ENCODE results near the gene CNTNAP5. TPM values are rescaled to one million over a fixed set of nuclear protein-coding genes. Genes with fewer than 3 reads are reported as not detected.

Gene CNTNAP5
- total RNA-seq, 2 experiments from 2014 or later = not detected

DNA sequence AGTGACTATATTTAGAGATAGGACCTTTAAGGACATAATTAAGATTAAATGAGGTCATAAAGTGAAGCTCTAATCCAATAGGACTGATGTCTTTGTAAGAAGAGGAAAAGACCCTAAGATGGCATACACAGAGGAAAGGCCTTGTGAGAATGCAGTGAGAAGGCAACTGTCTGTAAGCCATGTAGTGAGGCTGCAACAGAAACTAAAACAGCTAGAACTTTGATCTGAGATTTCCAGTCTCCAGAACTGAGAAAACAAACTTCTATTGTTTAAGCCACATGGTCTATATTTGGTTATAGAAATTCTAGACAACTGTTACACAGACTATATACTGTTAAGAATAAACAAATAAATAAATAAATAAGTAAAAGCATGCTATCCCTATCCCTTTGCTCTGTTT lies 276.8 kb downstream of the CNTNAP5 start:
- TF ChIP-seq, protein P1, sequence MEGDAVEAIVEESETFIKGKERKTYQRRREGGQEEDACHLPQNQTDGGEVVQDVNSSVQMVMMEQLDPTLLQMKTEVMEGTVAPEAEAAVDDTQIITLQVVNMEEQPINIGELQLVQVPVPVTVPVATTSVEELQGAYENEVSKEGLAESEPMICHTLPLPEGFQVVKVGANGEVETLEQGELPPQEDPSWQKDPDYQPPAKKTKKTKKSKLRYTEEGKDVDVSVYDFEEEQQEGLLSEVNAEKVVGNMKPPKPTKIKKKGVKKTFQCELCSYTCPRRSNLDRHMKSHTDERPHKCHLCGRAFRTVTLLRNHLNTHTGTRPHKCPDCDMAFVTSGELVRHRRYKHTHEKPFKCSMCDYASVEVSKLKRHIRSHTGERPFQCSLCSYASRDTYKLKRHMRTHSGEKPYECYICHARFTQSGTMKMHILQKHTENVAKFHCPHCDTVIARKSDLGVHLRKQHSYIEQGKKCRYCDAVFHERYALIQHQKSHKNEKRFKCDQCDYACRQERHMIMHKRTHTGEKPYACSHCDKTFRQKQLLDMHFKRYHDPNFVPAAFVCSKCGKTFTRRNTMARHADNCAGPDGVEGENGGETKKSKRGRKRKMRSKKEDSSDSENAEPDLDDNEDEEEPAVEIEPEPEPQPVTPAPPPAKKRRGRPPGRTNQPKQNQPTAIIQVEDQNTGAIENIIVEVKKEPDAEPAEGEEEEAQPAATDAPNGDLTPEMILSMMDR (IDR thresholded peaks at IDR 0.05) = no peak
- Mint-ChIP-seq H3K27ac (no peak overlapping the region), H3K9me3 (peaks cover 10% of the 10 kb centered on the region), H3K4me3 (no peak overlapping the region), H3K36me3 (ENCODE audit: low read depth) (no peaks in the 10 kb centered on the region), H3K4me1 (ENCODE audit: low read depth) (no peaks in the 10 kb centered on the region), H3K27me3 (no peaks in the 10 kb centered on the region)
- intact Hi-C loops (cut with DNase I, micrococcal nuclease) = no loop called here
- DNase-seq (no peak), ATAC-seq (ENCODE audit: poor library complexity) (no peak)
- H3K4me1 ChIP-seq (ENCODE audit: insufficient read depth, low read length) = no peaks in the 10 kb centered on the region
- peaks cover 0 to 7% of the 10 kb centered on the region in 2 experiments for H3K9me3 ChIP-seq (ENCODE audit: control insufficient read depth in 1 of 2, insufficient read depth in 1 of 2, low read length in 2 of 2)
- H3K36me3 ChIP-seq (ENCODE audit: insufficient read depth, low read length) = no peaks in the 10 kb centered on the region
- CTCF ChIA-PET = no interaction called here
- POLR2A ChIA-PET = no interaction called here
- no peak overlapping the region for H3K4me3 ChIP-seq (ENCODE audit: low read length)
- no peak overlapping the region for H3K27ac ChIP-seq (ENCODE audit: low read depth in 1 of 2, low read length in 2 of 2)
- H3K27me3 ChIP-seq (ENCODE audit: control insufficient read depth in 1 of 2, insufficient read depth in 2 of 2, low read length in 2 of 2) = no peaks in the 10 kb centered on the region

DNA sequence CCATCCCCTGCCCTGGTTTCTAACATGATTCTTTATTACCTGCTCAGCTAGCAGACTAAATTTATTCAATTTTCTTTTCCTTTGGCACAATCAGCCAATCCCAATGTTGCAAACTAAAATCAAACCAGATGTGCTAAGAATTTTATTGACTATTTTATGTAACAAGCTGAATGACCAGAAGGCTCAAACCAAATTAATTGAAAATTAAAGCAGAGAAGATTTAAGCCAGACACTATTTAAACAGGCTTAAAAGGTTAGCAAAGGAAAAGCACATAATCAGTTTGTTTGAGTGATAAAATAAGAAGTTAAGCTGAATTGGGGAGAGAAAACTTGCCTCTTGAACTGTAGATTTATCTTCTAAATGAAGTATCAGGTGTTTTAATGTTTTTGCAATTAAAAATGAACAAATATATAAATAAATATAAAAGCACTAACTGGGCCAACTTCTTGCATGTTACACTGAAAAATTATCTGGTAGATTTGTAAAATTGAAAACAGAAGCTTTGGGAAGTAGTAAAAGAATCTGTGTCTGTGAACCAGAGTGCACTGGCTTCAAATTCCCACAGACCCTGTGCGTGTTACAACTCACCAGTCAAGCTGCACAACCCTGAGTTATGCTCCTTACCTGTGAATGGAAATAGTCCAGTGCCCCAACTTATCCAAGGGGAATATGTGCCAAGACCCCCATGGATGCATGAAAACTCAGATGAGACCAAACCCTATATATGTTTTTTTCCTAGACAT lies 283.4 kb downstream of the CNTNAP5 start:
- no peak overlapping the region for H3K4me3 ChIP-seq (ENCODE audit: low read length)
- intact Hi-C loops (cut with DNase I, micrococcal nuclease) = no loop called here
- H3K9me3 ChIP-seq (ENCODE audit: control insufficient read depth in 1 of 2, insufficient read depth in 1 of 2, low read length in 2 of 2) = peaks cover 0 to 7% of the 10 kb centered on the region in 2 experiments
- H3K27me3 ChIP-seq (ENCODE audit: control insufficient read depth in 1 of 2, insufficient read depth in 2 of 2, low read length in 2 of 2) = no peaks in the 10 kb centered on the region
- CTCF ChIA-PET = no interaction called here
- Mint-ChIP-seq H3K9me3 (peaks cover 13% of the 10 kb centered on the region), H3K27me3 (no peaks in the 10 kb centered on the region), H3K36me3 (ENCODE audit: low read depth) (no peaks in the 10 kb centered on the region), H3K27ac (no peak overlapping the region), H3K4me1 (ENCODE audit: low read depth) (no peaks in the 10 kb centered on the region), H3K4me3 (no peak overlapping the region)
- POLR2A ChIA-PET = no interaction called here
- H3K27ac ChIP-seq (ENCODE audit: low read depth in 1 of 2, low read length in 2 of 2) = no peak overlapping the region
- no peaks in the 10 kb centered on the region for H3K4me1 ChIP-seq (ENCODE audit: insufficient read depth, low read length)
- TF ChIP-seq, protein P1 (IDR thresholded peaks at IDR 0.05) = no peak
- no peak for ATAC-seq (ENCODE audit: poor library complexity)
- DNase-seq = no peak
- H3K36me3 ChIP-seq (ENCODE audit: insufficient read depth, low read length) = no peaks in the 10 kb centered on the region

DNA sequence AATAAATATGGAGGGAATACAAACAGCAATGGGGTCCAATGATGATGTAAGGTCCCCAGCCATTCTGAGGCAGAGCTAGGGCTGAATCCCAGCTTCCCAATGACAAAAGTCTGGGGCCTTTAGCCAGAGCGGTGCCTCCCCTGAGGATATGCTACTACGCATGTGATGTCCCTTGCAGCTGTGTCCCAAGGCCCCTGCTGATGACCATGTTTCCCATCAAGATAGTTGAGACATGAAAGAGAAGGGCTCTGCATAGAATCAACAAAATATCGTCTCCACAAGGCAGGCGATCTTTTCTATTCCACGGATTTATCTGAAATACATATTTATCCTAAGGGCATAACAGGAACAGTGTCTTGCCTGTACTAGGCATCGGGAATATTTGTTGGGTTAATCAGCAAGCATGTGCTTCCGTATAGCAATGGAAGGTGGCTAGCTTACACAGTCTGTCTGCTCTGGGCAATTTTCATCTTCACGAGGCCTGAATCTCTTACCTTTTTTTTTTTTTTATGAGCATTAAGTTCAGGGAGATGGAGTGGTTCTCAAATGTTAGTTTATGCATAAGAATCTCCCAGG lies 284.6 kb downstream of the CNTNAP5 start:
- no peak overlapping the region for H3K27ac Mint-ChIP-seq
- DNase-seq (no peak), ATAC-seq (ENCODE audit: poor library complexity) (no peak)
- TF ChIP-seq, protein P1 (IDR thresholded peaks at IDR 0.05) = no peak
- Histone ChIP-seq H3K27me3 (ENCODE audit: control insufficient read depth in 1 of 2, insufficient read depth in 2 of 2, low read length in 2 of 2) (no peaks in the 10 kb centered on the region), H3K27ac (ENCODE audit: low read depth in 1 of 2, low read length in 2 of 2) (no peak overlapping the region), H3K4me1 (ENCODE audit: insufficient read depth, low read length) (no peaks in the 10 kb centered on the region), H3K9me3 (ENCODE audit: control insufficient read depth in 1 of 2, insufficient read depth in 1 of 2, low read length in 2 of 2) (peaks cover 0 to 5% of the 10 kb centered on the region in 2 experiments), H3K36me3 (ENCODE audit: insufficient read depth, low read length) (no peaks in the 10 kb centered on the region), H3K4me3 (ENCODE audit: low read length) (no peak overlapping the region)
- H3K36me3 Mint-ChIP-seq (ENCODE audit: low read depth) = no peaks in the 10 kb centered on the region
- intact Hi-C loops (cut with DNase I, micrococcal nuclease) = no loop called here
- peaks cover 13% of the 10 kb centered on the region for H3K9me3 Mint-ChIP-seq
- no peak overlapping the region for H3K4me3 Mint-ChIP-seq
- H3K27me3 Mint-ChIP-seq = no peaks in the 10 kb centered on the region
- no peaks in the 10 kb centered on the region for H3K4me1 Mint-ChIP-seq (ENCODE audit: low read depth)
- ChIA-PET POLR2A (no interaction called here), CTCF (no interaction called here)
